Upper lobe of left lung (tissue), 4 donors: Measurements from ENCODE around the gene CEBPE.

Experiments used
- EP300 ChIP-seq, 4 donors: sonication (generic); formaldehyde crosslinking; IDR thresholded peaks; one replicate each; pipeline ENCODE4 v1.5.1; 2017; ENCODE audit warnings: antibody characterized with exemption in 4 of 4, control low read depth in 2 of 4
- POLR2A ChIP-seq, 4 donors: fragments of 450-650 bp; IDR thresholded peaks; one replicate each; pipeline ENCODE4 v1.5.1; 2016 to 2017; ENCODE audit warnings: antibody characterized with exemption in 4 of 4, mild to moderate bottlenecking in 2 of 4
- POLR2AphosphoS5 ChIP-seq, 2 donors: sonication (generic); formaldehyde crosslinking; IDR thresholded peaks; one replicate each; pipeline ENCODE4 v1.5.1; 2017; ENCODE audit warnings: antibody characterized with exemption in 2 of 2
- TF ChIP-seq, protein P1 (sequence below), 6 experiments: fragments of 450-650 bp in 4 of 6; fragments of 200-600 bp in 2 of 6; sonication (generic) in 2 of 6; IDR thresholded peaks; one replicate each; pipeline ENCODE4 v1.5.1; 2016 to 2019; ENCODE audit warnings: antibody characterized with exemption in 6 of 6

DNA sequence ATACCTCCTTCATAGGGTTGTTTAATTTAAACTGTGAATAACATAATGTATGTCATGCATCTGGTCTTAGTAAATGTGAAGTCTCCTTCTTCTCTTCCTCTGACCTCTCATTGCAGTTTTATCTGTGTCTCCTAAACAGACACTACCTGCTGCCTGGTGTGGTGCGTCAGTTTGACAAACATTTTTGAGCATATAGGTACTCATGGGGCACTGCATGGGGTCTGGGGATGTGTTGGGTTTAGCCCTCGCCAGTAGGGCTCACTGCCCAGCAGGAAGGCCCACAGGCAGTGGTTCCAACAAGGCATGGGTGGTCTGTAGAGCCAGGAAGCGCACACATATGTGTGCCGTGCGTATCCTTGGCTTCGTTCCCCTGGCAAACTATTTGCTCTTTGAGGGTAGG is 3.0 kb upstream of the CEBPE start:
- TF ChIP-seq, protein P1, sequence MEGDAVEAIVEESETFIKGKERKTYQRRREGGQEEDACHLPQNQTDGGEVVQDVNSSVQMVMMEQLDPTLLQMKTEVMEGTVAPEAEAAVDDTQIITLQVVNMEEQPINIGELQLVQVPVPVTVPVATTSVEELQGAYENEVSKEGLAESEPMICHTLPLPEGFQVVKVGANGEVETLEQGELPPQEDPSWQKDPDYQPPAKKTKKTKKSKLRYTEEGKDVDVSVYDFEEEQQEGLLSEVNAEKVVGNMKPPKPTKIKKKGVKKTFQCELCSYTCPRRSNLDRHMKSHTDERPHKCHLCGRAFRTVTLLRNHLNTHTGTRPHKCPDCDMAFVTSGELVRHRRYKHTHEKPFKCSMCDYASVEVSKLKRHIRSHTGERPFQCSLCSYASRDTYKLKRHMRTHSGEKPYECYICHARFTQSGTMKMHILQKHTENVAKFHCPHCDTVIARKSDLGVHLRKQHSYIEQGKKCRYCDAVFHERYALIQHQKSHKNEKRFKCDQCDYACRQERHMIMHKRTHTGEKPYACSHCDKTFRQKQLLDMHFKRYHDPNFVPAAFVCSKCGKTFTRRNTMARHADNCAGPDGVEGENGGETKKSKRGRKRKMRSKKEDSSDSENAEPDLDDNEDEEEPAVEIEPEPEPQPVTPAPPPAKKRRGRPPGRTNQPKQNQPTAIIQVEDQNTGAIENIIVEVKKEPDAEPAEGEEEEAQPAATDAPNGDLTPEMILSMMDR (IDR thresholded peaks at IDR 0.05) = no peak
- TF ChIP-seq POLR2A (IDR thresholded peaks at IDR 0.05) (no peak), POLR2AphosphoS5 (IDR thresholded peaks at IDR 0.05) (no peak), EP300 (IDR thresholded peaks at IDR 0.05) (no peak)
